ENCODE data around the gene SEMA3E.

- TF ChIP-seq EZH2 (IDR thresholded peaks at IDR 0.05; ENCODE audit: borderline replicate concordance, insufficient read depth, low read length, poor library complexity, severe bottlenecking) (no peak), CTCF (IDR thresholded peaks at IDR 0.05; ENCODE audit: poor library complexity, severe bottlenecking) (no peak), POLR2AphosphoS5 (IDR thresholded peaks at IDR 0.05) (no peak), RAD21 (conservative IDR thresholded peaks at IDR 0.05) (no peak), TAF1 (IDR thresholded peaks at IDR 0.05; ENCODE audit: low read depth) (no peak), REST (IDR thresholded peaks at IDR 0.05; ENCODE audit: borderline replicate concordance) (no peak)
Observed at GRCh38 chr7:83452256-83452655, 196.7 kb downstream of the SEMA3E start.

All from neural cell (in vitro differentiated cells).